OCI-LY7 (cell line): ENCODE measurements around the gene OFD1. TPM values are rescaled to one million over a fixed set of nuclear protein-coding genes. Genes with fewer than 3 reads are reported as not detected.

Experiments
- BruUV-seq: library from RNA; stranded (reverse); fragments of 400-500 nt; replicated peaks from 2 replicates; lab custom pipeline; 2021; lab: Mats Ljungman, UMichigan
- CTCF ChIA-PET: fragments of 300-600 bp; sonication (Branson Sonifier 250); formaldehyde crosslinking; loops from one replicate; lab custom pipeline; 2022; ENCODE audit warnings: antibody characterized with exemption; ENCODE audit not compliant: unreplicated experiment; lab: Charles Lee
- POLR2A ChIA-PET: fragments of 300-600 bp; sonication (Branson Sonifier 250); formaldehyde crosslinking; loops from one replicate; lab custom pipeline; 2022; ENCODE audit warnings: antibody characterized with exemption; lab: Charles Lee
- DNase-seq: peaks from one replicate; pipeline ENCODE4 v3.0.0-alpha.2; 2015; ENCODE audit warnings: low spot score
- H2AFZ ChIP-seq: fragments of 200-600 bp; sonication (generic), shearing (Covaris generic); 2 replicates; pipeline ENCODE4 v1.6.1; 2014; ENCODE audit warnings: mild to moderate bottlenecking, antibody characterized with exemption, low read length, moderate library complexity
- H3K27ac ChIP-seq: fragments of 200-600 bp; sonication (generic); 2 replicates; pipeline ENCODE4 v1.5.1; 2014; ENCODE audit warnings: mixed run types, low read depth, mild to moderate bottlenecking, moderate library complexity, low read length, inconsistent platforms; ENCODE audit not compliant: poor library complexity, severe bottlenecking
- H3K36me3 ChIP-seq: fragments of 200-600 bp; sonication (generic); 2 replicates; pipeline ENCODE4 v1.6.1; 2014; ENCODE audit warnings: mild to moderate bottlenecking, antibody characterized with exemption, low read length, moderate library complexity, mixed read lengths; ENCODE audit not compliant: insufficient read depth
- H3K4me1 ChIP-seq: fragments of 200-600 bp; sonication (generic); 2 replicates; pipeline ENCODE4 v1.5.1; 2014; ENCODE audit warnings: mild to moderate bottlenecking, low read length; ENCODE audit not compliant: insufficient read depth, poor library complexity, severe bottlenecking
- H3K4me2 ChIP-seq: fragments of 200-600 bp; sonication (generic); 2 replicates; pipeline ENCODE4 v1.6.1; 2014; ENCODE audit warnings: mild to moderate bottlenecking, low read length
- H3K4me3 ChIP-seq: fragments of 200-600 bp; sonication (generic); 2 replicates; pipeline ENCODE4 v1.5.1; 2014; ENCODE audit warnings: mild to moderate bottlenecking, low read depth, low read length; ENCODE audit not compliant: poor library complexity, severe bottlenecking
- H3K79me2 ChIP-seq: fragments of 200-600 bp; sonication (generic); 2 replicates; pipeline ENCODE4 v1.6.1; 2016; ENCODE audit warnings: low read depth, mild to moderate bottlenecking, low read length, moderate library complexity, mixed read lengths; ENCODE audit not compliant: insufficient read depth
- H3K9me2 ChIP-seq: fragments of 200-600 bp; sonication (generic); 2 replicates; pipeline ENCODE4 v1.6.1; 2016; ENCODE audit warnings: mild to moderate bottlenecking, low read length, mixed read lengths; ENCODE audit not compliant: insufficient read depth
- H3K9me3 ChIP-seq: fragments of 200-600 bp; sonication (generic); 2 replicates; pipeline ENCODE4 v1.6.1; 2014; ENCODE audit warnings: mild to moderate bottlenecking, mixed run types, low read length, mixed read lengths
- H4K20me1 ChIP-seq: fragments of 200-600 bp; sonication (generic); 2 replicates; pipeline ENCODE4 v1.6.1; 2014; ENCODE audit warnings: mild to moderate bottlenecking, antibody characterized with exemption, low read length, moderate library complexity, mixed read lengths; ENCODE audit not compliant: insufficient read depth
- CTCF ChIP-seq: fragments of 200-600 bp; sonication (generic); conservative IDR thresholded peaks from 2 replicates; pipeline ENCODE4 v1.5.1; 2014; ENCODE audit warnings: mild to moderate bottlenecking, antibody characterized with exemption, low read length, moderate library complexity, mixed read lengths
- EZH2phosphoT487 ChIP-seq: fragments of 200-600 bp; sonication (generic); IDR thresholded peaks from 2 replicates; pipeline ENCODE4 v1.6.1; 2018; ENCODE audit warnings: low read depth, borderline replicate concordance, mild to moderate bottlenecking, mixed run types, antibody characterized with exemption, low read length, moderate library complexity, mixed read lengths
- intact Hi-C: fragments of 100-400 bp; cut with micrococcal nuclease; formaldehyde crosslinking; loops from one replicate; pipeline ENCODE4 v1.10.0; 2022; ENCODE audit not compliant: unreplicated experiment
- total RNA-seq, 2 experiments: library from RNA; depleted of rRNA in 1 of 2; stranded (reverse); fragments of >200 nt in 1 of 2; shearing (Covaris generic) in 1 of 2; gene quantifications; 2 replicates each; pipeline ENCODE4 v1.2.3, GENCODE V29; 2014 to 2022

Gene OFD1
- total RNA-seq, 2 experiments from 2014 or later = 60.7 to 64.7 TPM

- POLR2A ChIA-PET = interaction anchor here (0.5 kb wide), 1 partner anchor 111 kb away, joined by 3 read pairs; no protein-coding TSS in a partner anchor
- H3K4me2 ChIP-seq = no peak overlapping the region
- CTCF ChIA-PET = no interaction called here
Observed at GRCh38 chrX:13816176-13816575, 81.6 kb downstream of the OFD1 start.

GRCh38 chrX:13816643-13817627, 82.4 kb downstream of the OFD1 start, which contains the start of gene GPM6B:
Gene GPM6B, minus strand, starts transcription at chrX:13817093. Its CDS starts 189 bp downstream, at chrX:13816904.
- TF ChIP-seq EZH2phosphoT487 (no peak), CTCF (no peak)
- no peak within 1 kb of the TSS for H3K4me2 ChIP-seq
- no peaks in the 10 kb centered on the region for H3K79me2 ChIP-seq
- H4K20me1 ChIP-seq = no peaks in the 10 kb centered on the region
- DNase-seq = no peak
- H3K36me3 ChIP-seq = no peaks in the 10 kb centered on the region
- H3K4me1 ChIP-seq = no peaks in the 10 kb centered on the region
- no peaks in the 10 kb centered on the region for H3K9me2 ChIP-seq
- ChIA-PET POLR2A (no interaction called here), CTCF (no interaction called here)
- no peak within 1 kb of the TSS for H3K4me3 ChIP-seq
- H3K9me3 ChIP-seq = no peaks in the 10 kb centered on the region
- intact Hi-C loops = no loop called here
- H3K27ac ChIP-seq = no peak within 1 kb of the TSS
- no peak within 1 kb of the TSS for H2AFZ ChIP-seq
- no TSS peak for BruUV-seq

More at GRCh38 chrX:13816176-13816575, 81.6 kb downstream of the OFD1 start:
- Histone ChIP-seq H3K9me2 (no peaks in the 10 kb centered on the region), H3K27ac (no peak overlapping the region), H3K9me3 (no peaks in the 10 kb centered on the region), H3K4me1 (no peaks in the 10 kb centered on the region), H3K79me2 (no peaks in the 10 kb centered on the region), H3K36me3 (no peaks in the 10 kb centered on the region), H2AFZ (no peak overlapping the region), H3K4me3 (no peak overlapping the region), H4K20me1 (no peaks in the 10 kb centered on the region)
- TF ChIP-seq CTCF (no peak), EZH2phosphoT487 (no peak)
- DNase-seq = no peak
- intact Hi-C loops = no loop called here
- no TSS peak for BruUV-seq

Other genes with a start within 250 kb of the OFD1 start
- gene EGFL6, start 165.1 kb upstream of the OFD1 start, total RNA-seq (2014; rRNA removed; shearing (Covaris generic)) = not detected in 2 replicates
- gene EGFL6, start 165.1 kb upstream of the OFD1 start, total RNA-seq (2022) = not detected in 2 replicates
- 4.5 and 6.0 TPM in 2 replicates for gene TCEANC, start 81.6 kb upstream of the OFD1 start, total RNA-seq (2014; rRNA removed; shearing (Covaris generic))
- 4.0 and 4.8 TPM in 2 replicates for gene TCEANC, start 81.6 kb upstream of the OFD1 start, total RNA-seq (2022)
- 11.2 and 14.1 TPM in 2 replicates for gene RAB9A, start 45.6 kb upstream of the OFD1 start, total RNA-seq (2014; rRNA removed; shearing (Covaris generic))
- gene RAB9A, start 45.6 kb upstream of the OFD1 start, total RNA-seq (2022) = 9.4 and 11.7 TPM in 2 replicates
- gene TRAPPC2, start 128 bp upstream of the OFD1 start, total RNA-seq (2014; rRNA removed; shearing (Covaris generic)) = 16.4 and 22.2 TPM in 2 replicates
- 27.0 and 32.3 TPM in 2 replicates for gene TRAPPC2, start 128 bp upstream of the OFD1 start, total RNA-seq (2022)
- gene GPM6B, start 82.3 kb downstream of the OFD1 start, total RNA-seq (2014; rRNA removed; shearing (Covaris generic)) = not detected in 2 replicates
- not detected in 2 replicates for gene GPM6B, start 82.3 kb downstream of the OFD1 start, total RNA-seq (2022)